Nephron (organoid): ENCODE data around the gene ADAMTSL3.

ENCODE experiments used
- H3K27ac Mint-ChIP-seq, 3 experiments: 2 replicates each; pipeline ENCODE4 v1.8.0; 2020; ENCODE audit warnings: mixed read lengths in 3 of 3, mild to moderate bottlenecking in 2 of 3, moderate library complexity in 1 of 3
- H3K27me3 Mint-ChIP-seq: 2 replicates; pipeline ENCODE4 v1.8.0; 2021; ENCODE audit warnings: low read depth, mild to moderate bottlenecking, moderate library complexity, mixed read lengths
- H3K36me3 Mint-ChIP-seq: 2 replicates; pipeline ENCODE4 v1.8.0; 2020; ENCODE audit warnings: low read depth, mixed read lengths
- H3K4me1 Mint-ChIP-seq: 2 replicates; pipeline ENCODE4 v1.8.0; 2020; ENCODE audit warnings: mixed read lengths
- H3K4me3 Mint-ChIP-seq, 3 experiments: 2 replicates each; pipeline ENCODE4 v1.8.0; 2020; ENCODE audit warnings: mild to moderate bottlenecking in 3 of 3, mixed read lengths in 3 of 3, moderate library complexity in 2 of 3
- H3K9me3 Mint-ChIP-seq: 2 replicates; pipeline ENCODE4 v1.8.0; 2020; ENCODE audit warnings: mixed read lengths
- TF ChIP-seq, protein P1 (sequence below), 3 experiments: fragments of 200-600 bp; sonication (generic); IDR thresholded peaks; one replicate each; pipeline ENCODE4 v1.5.0; 2021; ENCODE audit warnings: antibody characterized with exemption in 3 of 3; ENCODE audit not compliant: unreplicated experiment in 3 of 3

The ADAMTSL3 gene

GRCh38 chr15:83714939-83715628 lies 61.2 kb downstream of the ADAMTSL3 start:
- no peaks in the 10 kb centered on the region for H3K9me3 Mint-ChIP-seq
- H3K27ac Mint-ChIP-seq, result no peak overlapping the region
- no peaks in the 10 kb centered on the region for H3K27me3 Mint-ChIP-seq
- TF ChIP-seq, protein P1, sequence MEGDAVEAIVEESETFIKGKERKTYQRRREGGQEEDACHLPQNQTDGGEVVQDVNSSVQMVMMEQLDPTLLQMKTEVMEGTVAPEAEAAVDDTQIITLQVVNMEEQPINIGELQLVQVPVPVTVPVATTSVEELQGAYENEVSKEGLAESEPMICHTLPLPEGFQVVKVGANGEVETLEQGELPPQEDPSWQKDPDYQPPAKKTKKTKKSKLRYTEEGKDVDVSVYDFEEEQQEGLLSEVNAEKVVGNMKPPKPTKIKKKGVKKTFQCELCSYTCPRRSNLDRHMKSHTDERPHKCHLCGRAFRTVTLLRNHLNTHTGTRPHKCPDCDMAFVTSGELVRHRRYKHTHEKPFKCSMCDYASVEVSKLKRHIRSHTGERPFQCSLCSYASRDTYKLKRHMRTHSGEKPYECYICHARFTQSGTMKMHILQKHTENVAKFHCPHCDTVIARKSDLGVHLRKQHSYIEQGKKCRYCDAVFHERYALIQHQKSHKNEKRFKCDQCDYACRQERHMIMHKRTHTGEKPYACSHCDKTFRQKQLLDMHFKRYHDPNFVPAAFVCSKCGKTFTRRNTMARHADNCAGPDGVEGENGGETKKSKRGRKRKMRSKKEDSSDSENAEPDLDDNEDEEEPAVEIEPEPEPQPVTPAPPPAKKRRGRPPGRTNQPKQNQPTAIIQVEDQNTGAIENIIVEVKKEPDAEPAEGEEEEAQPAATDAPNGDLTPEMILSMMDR (IDR thresholded peaks at IDR 0.05; ENCODE audit: unreplicated experiment in 3 of 3), result no peak
- H3K36me3 Mint-ChIP-seq, result no peaks in the 10 kb centered on the region
- H3K4me1 Mint-ChIP-seq, result no peaks in the 10 kb centered on the region
- no peak overlapping the region for H3K4me3 Mint-ChIP-seq

DNA sequence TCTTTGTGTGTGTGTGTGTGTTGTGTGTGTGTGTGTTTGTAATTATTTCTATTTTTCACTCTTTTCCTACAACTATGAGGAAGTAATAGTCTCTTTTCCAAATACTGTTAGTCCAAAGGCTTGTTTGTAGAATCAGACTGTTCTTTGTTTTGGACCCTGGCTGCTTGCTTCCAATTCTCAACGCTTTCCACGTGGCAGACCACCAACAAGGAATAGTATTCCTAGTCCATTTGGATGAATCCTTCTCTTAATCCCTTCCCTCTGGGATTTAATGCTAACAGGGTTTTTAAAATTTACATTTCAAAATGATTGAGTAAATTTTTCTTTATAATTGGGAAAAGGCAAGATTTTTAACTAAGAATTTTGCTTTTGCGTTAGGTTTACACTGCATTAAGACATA lies 62.7 kb downstream of the ADAMTSL3 start:
- TF ChIP-seq, protein P1 (IDR thresholded peaks at IDR 0.05; ENCODE audit: unreplicated experiment in 3 of 3), result no peak
- H3K36me3 Mint-ChIP-seq, result no peaks in the 10 kb centered on the region
- H3K9me3 Mint-ChIP-seq, result no peaks in the 10 kb centered on the region
- H3K27ac Mint-ChIP-seq, result no peak overlapping the region
- no peak overlapping the region for H3K4me3 Mint-ChIP-seq
- no peaks in the 10 kb centered on the region for H3K27me3 Mint-ChIP-seq
- H3K4me1 Mint-ChIP-seq, result no peaks in the 10 kb centered on the region

DNA sequence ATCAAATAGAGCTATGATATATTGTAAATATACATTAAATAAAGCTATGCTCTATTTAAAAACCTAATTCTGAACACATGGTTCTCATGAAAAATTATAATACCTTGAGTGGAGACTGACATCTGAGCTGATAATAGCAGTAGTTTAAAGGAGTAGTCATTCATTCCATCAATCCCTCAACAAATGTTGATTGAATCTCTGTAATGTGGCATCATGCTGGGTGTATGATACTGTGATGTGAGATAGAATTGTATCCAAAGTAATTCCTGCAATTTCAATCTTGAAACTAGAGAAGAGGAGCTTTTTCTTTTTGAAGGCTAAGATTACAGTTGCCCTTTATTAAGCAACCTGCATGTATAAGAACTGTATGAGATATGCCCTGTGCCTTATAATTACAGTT lies 63.1 kb downstream of the ADAMTSL3 start:
- Mint-ChIP-seq H3K36me3 (no peaks in the 10 kb centered on the region), H3K4me3 (no peak overlapping the region), H3K9me3 (no peaks in the 10 kb centered on the region), H3K4me1 (no peaks in the 10 kb centered on the region), H3K27me3 (no peaks in the 10 kb centered on the region), H3K27ac (no peak overlapping the region)
- TF ChIP-seq, protein P1 (IDR thresholded peaks at IDR 0.05; ENCODE audit: unreplicated experiment in 3 of 3), result no peak

GRCh38 chr15:83720468-83720867 lies 66.5 kb downstream of the ADAMTSL3 start:
- no peaks in the 10 kb centered on the region for H3K4me1 Mint-ChIP-seq
- no peaks in the 10 kb centered on the region for H3K36me3 Mint-ChIP-seq
- H3K4me3 Mint-ChIP-seq, result no peak overlapping the region
- TF ChIP-seq, protein P1 (IDR thresholded peaks at IDR 0.05; ENCODE audit: unreplicated experiment in 3 of 3), result no peak
- peaks cover 2% of the 10 kb centered on the region for H3K9me3 Mint-ChIP-seq
- H3K27me3 Mint-ChIP-seq, result no peaks in the 10 kb centered on the region
- H3K27ac Mint-ChIP-seq, result no peak overlapping the region

GRCh38 chr15:83721031-83721430 lies 67.1 kb downstream of the ADAMTSL3 start:
- Mint-ChIP-seq H3K4me3 (no peak overlapping the region), H3K9me3 (peaks cover 2% of the 10 kb centered on the region), H3K27ac (no peak overlapping the region), H3K4me1 (no peaks in the 10 kb centered on the region), H3K27me3 (no peaks in the 10 kb centered on the region), H3K36me3 (no peaks in the 10 kb centered on the region)
- TF ChIP-seq, protein P1 (IDR thresholded peaks at IDR 0.05; ENCODE audit: unreplicated experiment in 3 of 3), result no peak

DNA sequence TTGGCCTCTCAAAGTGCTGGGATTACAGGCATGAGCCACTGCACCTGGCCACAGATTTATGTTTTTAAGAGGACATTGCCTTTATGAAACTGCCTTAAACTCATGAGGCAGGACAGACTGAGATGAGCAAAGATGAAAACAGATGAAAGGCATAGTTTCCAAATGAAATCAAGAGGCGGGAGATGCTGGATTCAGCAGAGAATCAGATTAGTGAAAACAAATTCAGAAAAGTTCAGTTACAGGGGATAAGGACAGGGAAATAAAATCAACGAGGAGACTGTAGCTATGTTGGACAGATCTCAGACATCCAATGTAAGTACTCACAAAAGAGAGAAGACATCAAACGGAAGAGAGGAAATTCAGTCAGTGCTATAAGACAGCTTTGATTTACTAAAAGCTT lies 68.1 kb downstream of the ADAMTSL3 start:
- Mint-ChIP-seq H3K4me3 (no peak overlapping the region), H3K27ac (no peak overlapping the region), H3K4me1 (no peaks in the 10 kb centered on the region), H3K36me3 (no peaks in the 10 kb centered on the region), H3K9me3 (peaks cover 5% of the 10 kb centered on the region), H3K27me3 (no peaks in the 10 kb centered on the region)
- TF ChIP-seq, protein P1 (IDR thresholded peaks at IDR 0.05; ENCODE audit: unreplicated experiment in 3 of 3), result no peak
